Activated CD4-positive, CD25-positive, alpha-beta regulatory T cell treated with anti-CD3 and anti-CD28 coated beads, Interleukin-2, amount 50 U/mL, for 16 hours (primary cell): ENCODE data around the gene USP2.
"Not testable (repeated sequence)": the region's sequence is repeated elsewhere in the genome, so short reads cannot be mapped to it uniquely, and the experiment has no call there.

Experiments
- DNase-seq: peaks from one replicate; pipeline ENCODE4 v3.0.0-alpha.2; 2020; ENCODE audit warnings: low read depth, low spot score

Gene USP2

GRCh38 chr11:119414321-119414720, 32.8 kb upstream of the USP2 start:
- DNase-seq = no peak

GRCh38 chr11:119412072-119412471, 30.6 kb upstream of the USP2 start:
- DNase-seq = no peak

- DNase-seq = no peak
Measured at GRCh38 chr11:119410501-119410900, 29.0 kb upstream of the USP2 start.

GRCh38 chr11:119409731-119410130, 28.2 kb upstream of the USP2 start:
- DNase-seq = no peak

- no peak for DNase-seq
Measured at GRCh38 chr11:119406005-119406404, 24.5 kb upstream of the USP2 start.

GRCh38 chr11:119405448-119405847, 24.0 kb upstream of the USP2 start:
- DNase-seq = not testable (repeated sequence)

GRCh38 chr11:119404872-119405271, 23.4 kb upstream of the USP2 start:
- no peak for DNase-seq

GRCh38 chr11:119403021-119403420, 21.5 kb upstream of the USP2 start:
- DNase-seq = no peak

GRCh38 chr11:119402470-119402869, 21.0 kb upstream of the USP2 start:
- no peak for DNase-seq

- no peak for DNase-seq
Measured at GRCh38 chr11:119400860-119401259, 19.4 kb upstream of the USP2 start.

GRCh38 chr11:119397740-119398139, 16.2 kb upstream of the USP2 start:
- DNase-seq = no peak

GRCh38 chr11:119396835-119397234, 15.3 kb upstream of the USP2 start:
- DNase-seq = no peak

- no peak for DNase-seq
Measured at GRCh38 chr11:119391275-119391674, 9.8 kb upstream of the USP2 start.

GRCh38 chr11:119389611-119390254, 8.2 kb upstream of the USP2 start:
- no peak for DNase-seq

- DNase-seq = no peak
Measured at GRCh38 chr11:119388103-119388502, 6.6 kb upstream of the USP2 start.

GRCh38 chr11:119384332-119384731, 2.8 kb upstream of the USP2 start:
- no peak for DNase-seq

- DNase-seq = not testable (repeated sequence)
Measured at GRCh38 chr11:119382513-119382912, 1.0 kb upstream of the USP2 start.

GRCh38 chr11:119382101-119382500, 611 bp upstream of the USP2 start:
- no peak for DNase-seq

GRCh38 chr11:119380827-119381180, 686 bp downstream of the USP2 start:
- DNase-seq = no peak

- no peak for DNase-seq
Measured at GRCh38 chr11:119380160-119380826, 1.2 kb downstream of the USP2 start.

GRCh38 chr11:119378851-119379465, 2.5 kb downstream of the USP2 start:
- DNase-seq = no peak

- no peak for DNase-seq
Measured at GRCh38 chr11:119377961-119378667, 3.4 kb downstream of the USP2 start.
